Neural progenitor cell (in vitro differentiated cells): ENCODE measurements around the gene LAP3. TPM values are rescaled to one million over a fixed set of nuclear protein-coding genes. Genes with fewer than 3 reads are reported as not detected.

ENCODE experiments used
- total RNA-seq: library from RNA; depleted of rRNA; stranded (reverse); fragments of >200 nt; gene quantifications from 2 replicates; pipeline ENCODE4 v1.2.3, GENCODE V29; 2015; ENCODE audit warnings: low replicate concordance

The LAP3 gene
- total RNA-seq, 1 donor from 2014 or later, result 58.3 TPM

Other genes starting within 250 kb of the LAP3 start
- gene QDPR, start 65.1 kb upstream of the LAP3 start, total RNA-seq, result 22.4 and 44.1 TPM in 2 replicates
- not detected in 2 replicates for gene CLRN2, start 62.0 kb upstream of the LAP3 start, total RNA-seq
- 38.6 and 45.8 TPM in 2 replicates for gene MED28, start 37.4 kb downstream of the LAP3 start, total RNA-seq
- gene FAM184B, start 204.4 kb downstream of the LAP3 start, total RNA-seq, result 0.03 TPM in 1 of 2 replicates, not detected in the other
- 65.7 and 75.8 TPM in 2 replicates for gene DCAF16, start 233.6 kb downstream of the LAP3 start, total RNA-seq
- 132 and 211 TPM in 2 replicates for gene NCAPG, start 233.8 kb downstream of the LAP3 start, total RNA-seq